WTC11 (cell line): ENCODE data around the gene KAT6B. TPM values are rescaled to one million over a fixed set of nuclear protein-coding genes. Genes with fewer than 3 reads are reported as not detected.
A peak's percentile ranks its signal among the peaks of the same experiment; 100 is the strongest.

ENCODE experiments used
- ATAC-seq: fragments of 200-7000 bp; cut with Tn5 transposase; 2 replicates; pipeline ENCODE4 v1.10.0; 2021; ENCODE audit warnings: mild to moderate bottlenecking, moderate library complexity
- CTCF ChIA-PET: fragments of 300-600 bp; sonication (Branson Sonifier 250); formaldehyde crosslinking; loops from one replicate; lab custom pipeline; 2021; ENCODE audit warnings: antibody characterized with exemption; lab: Charles Lee
- POLR2A ChIA-PET: fragments of 350-600 bp; sonication (Branson Sonifier 250); formaldehyde crosslinking; loops from one replicate; lab custom pipeline; 2021; ENCODE audit warnings: antibody characterized with exemption; lab: Charles Lee
- DNase-seq: peaks from one replicate; pipeline ENCODE4 v3.0.0; 2021; ENCODE audit warnings: low spot score
- H3K27ac Mint-ChIP-seq: 2 replicates; pipeline ENCODE4 v1.8.0; 2021; ENCODE audit warnings: mixed read lengths
- H3K27me3 Mint-ChIP-seq: 2 replicates; pipeline ENCODE4 v1.8.0; 2021; ENCODE audit warnings: low read depth, mild to moderate bottlenecking, moderate library complexity, mixed read lengths
- H3K36me3 Mint-ChIP-seq: 2 replicates; pipeline ENCODE4 v1.8.0; 2021; ENCODE audit warnings: mixed read lengths
- H3K4me1 Mint-ChIP-seq: 2 replicates; pipeline ENCODE4 v1.8.0; 2022; ENCODE audit warnings: mixed read lengths
- H3K4me3 Mint-ChIP-seq: 2 replicates; pipeline ENCODE4 v1.8.0; 2021; ENCODE audit warnings: mild to moderate bottlenecking, moderate library complexity, mixed read lengths
- H3K9me3 Mint-ChIP-seq: 2 replicates; pipeline ENCODE4 v1.8.0; 2021; ENCODE audit warnings: mixed read lengths
- ELF4 ChIP-seq: sonication (generic); formaldehyde crosslinking; IDR thresholded peaks from 2 replicates; pipeline ENCODE4 v1.8.1; 2022; ENCODE audit warnings: low read depth, mild to moderate bottlenecking, moderate library complexity, missing genetic modification reagents
- FOXJ3 ChIP-seq: sonication (generic); formaldehyde crosslinking; IDR thresholded peaks from 2 replicates; pipeline ENCODE4 v1.9.0; 2021; ENCODE audit warnings: missing genetic modification reagents, mild to moderate bottlenecking, borderline replicate concordance
- GABPB1 ChIP-seq: sonication (generic); formaldehyde crosslinking; IDR thresholded peaks from 2 replicates; pipeline ENCODE4 v1.8.1; 2023; ENCODE audit warnings: mild to moderate bottlenecking, missing genetic modification reagents
- HMGA2 ChIP-seq: fragments of 250-450 bp; sonication (Bioruptor Pico); IDR thresholded peaks from 2 replicates; pipeline ENCODE4 v1.4.0; 2021; ENCODE audit warnings: mild to moderate bottlenecking, moderate library complexity
- NFE2L1 ChIP-seq: sonication (generic); formaldehyde crosslinking; IDR thresholded peaks from 2 replicates; pipeline ENCODE4 v1.8.1; 2023; ENCODE audit warnings: missing genetic modification reagents
- NFYB ChIP-seq: sonication (generic); formaldehyde crosslinking; conservative IDR thresholded peaks from 2 replicates; pipeline ENCODE4 v1.8.0; 2022; ENCODE audit warnings: low read depth, missing genetic modification reagents
- PRRX2 ChIP-seq: fragments of 250-450 bp; sonication (Bioruptor Pico); IDR thresholded peaks from 2 replicates; pipeline ENCODE4 v1.8.0; 2021; ENCODE audit warnings: mild to moderate bottlenecking
- SMAD3 ChIP-seq: sonication (generic); formaldehyde crosslinking; IDR thresholded peaks from 2 replicates; pipeline ENCODE4 v1.8.0; 2022; ENCODE audit warnings: missing genetic modification reagents, mild to moderate bottlenecking, borderline replicate concordance
- SOX15 ChIP-seq: fragments of 250-450 bp; sonication (Bioruptor Pico); IDR thresholded peaks from 2 replicates; pipeline ENCODE4 v1.9.0; 2021; ENCODE audit warnings: mild to moderate bottlenecking
- ZNF671 ChIP-seq: fragments of 250-450 bp; sonication (Bioruptor Pico); IDR thresholded peaks from 2 replicates; pipeline ENCODE4 v1.8.0; 2021; ENCODE audit warnings: mild to moderate bottlenecking
- total RNA-seq: library from RNA; stranded (reverse); gene quantifications from 3 replicates; pipeline ENCODE4 v1.2.3, GENCODE V29; 2021
- TF ChIP-seq, protein P1 (sequence below): sonication (generic); formaldehyde crosslinking; IDR thresholded peaks from 2 replicates; pipeline ENCODE4 v1.8.0; 2023; ENCODE audit warnings: missing genetic modification reagents
- TF ChIP-seq, protein P2 (sequence below): sonication (generic); formaldehyde crosslinking; IDR thresholded peaks from 2 replicates; pipeline ENCODE4 v1.8.0; 2022; ENCODE audit warnings: mild to moderate bottlenecking, missing genetic modification reagents
- TF ChIP-seq, protein P3 (sequence below): fragments of 250-450 bp; sonication (Bioruptor Pico); conservative IDR thresholded peaks from 2 replicates; pipeline ENCODE4 v1.9.0; 2021; ENCODE audit warnings: mild to moderate bottlenecking
- TF ChIP-seq, protein P4 (sequence below): fragments of 250-450 bp; sonication (Bioruptor Pico); IDR thresholded peaks from 2 replicates; pipeline ENCODE4 v1.9.0; 2021; ENCODE audit warnings: mild to moderate bottlenecking
- TF ChIP-seq, protein P5 (sequence below): sonication (generic); formaldehyde crosslinking; IDR thresholded peaks from 2 replicates; pipeline ENCODE4 v1.8.1; 2023; ENCODE audit warnings: mild to moderate bottlenecking, missing genetic modification reagents, borderline replicate concordance
- TF ChIP-seq, protein P6 (sequence below): sonication (generic); formaldehyde crosslinking; IDR thresholded peaks from 2 replicates; pipeline ENCODE4 v1.8.1; 2023; ENCODE audit warnings: mild to moderate bottlenecking, moderate library complexity, missing genetic modification reagents
- TF ChIP-seq, protein P7 (sequence below): sonication (generic); formaldehyde crosslinking; IDR thresholded peaks from 2 replicates; pipeline ENCODE4 v1.8.0; 2022; ENCODE audit warnings: mild to moderate bottlenecking, missing genetic modification reagents
- TF ChIP-seq, protein P8 (sequence below): sonication (generic); formaldehyde crosslinking; IDR thresholded peaks from 2 replicates; pipeline ENCODE4 v1.8.0; 2022; ENCODE audit warnings: mild to moderate bottlenecking, missing genetic modification reagents

Gene KAT6B
- total RNA-seq, 1 experiment from 2014 or later, result 18.5 TPM

DNA sequence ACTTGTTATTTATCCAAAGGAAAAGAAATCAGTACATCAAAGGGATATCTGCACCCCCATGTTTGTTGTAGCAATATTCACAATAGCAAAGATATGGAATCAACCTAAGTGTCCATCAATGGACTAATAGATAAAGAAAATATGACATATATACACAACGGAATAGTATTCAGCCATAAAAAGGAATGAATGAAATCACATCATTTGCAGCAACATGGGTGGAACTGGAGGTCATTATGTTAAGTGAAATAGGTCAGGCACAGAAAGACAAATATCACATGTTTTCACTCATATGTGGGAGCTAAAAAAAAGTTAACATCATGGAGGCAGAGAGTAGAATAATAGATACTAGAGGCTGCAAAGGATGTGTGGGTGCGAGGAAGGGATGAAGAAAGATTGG lies 25.0 kb upstream of the KAT6B start:
- TF ChIP-seq NFE2L1 (CRISPR knock-in tag) (no peak), SOX15 (no peak), PRRX2 (CRISPR knock-in tag) (no peak), SMAD3 (CRISPR knock-in tag) (no peak), ZNF671 (CRISPR knock-in tag) (no peak)
- TF ChIP-seq, protein P1, sequence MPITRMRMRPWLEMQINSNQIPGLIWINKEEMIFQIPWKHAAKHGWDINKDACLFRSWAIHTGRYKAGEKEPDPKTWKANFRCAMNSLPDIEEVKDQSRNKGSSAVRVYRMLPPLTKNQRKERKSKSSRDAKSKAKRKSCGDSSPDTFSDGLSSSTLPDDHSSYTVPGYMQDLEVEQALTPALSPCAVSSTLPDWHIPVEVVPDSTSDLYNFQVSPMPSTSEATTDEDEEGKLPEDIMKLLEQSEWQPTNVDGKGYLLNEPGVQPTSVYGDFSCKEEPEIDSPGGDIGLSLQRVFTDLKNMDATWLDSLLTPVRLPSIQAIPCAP (CRISPR knock-in tag), result no peak
- TF ChIP-seq, protein P2, sequence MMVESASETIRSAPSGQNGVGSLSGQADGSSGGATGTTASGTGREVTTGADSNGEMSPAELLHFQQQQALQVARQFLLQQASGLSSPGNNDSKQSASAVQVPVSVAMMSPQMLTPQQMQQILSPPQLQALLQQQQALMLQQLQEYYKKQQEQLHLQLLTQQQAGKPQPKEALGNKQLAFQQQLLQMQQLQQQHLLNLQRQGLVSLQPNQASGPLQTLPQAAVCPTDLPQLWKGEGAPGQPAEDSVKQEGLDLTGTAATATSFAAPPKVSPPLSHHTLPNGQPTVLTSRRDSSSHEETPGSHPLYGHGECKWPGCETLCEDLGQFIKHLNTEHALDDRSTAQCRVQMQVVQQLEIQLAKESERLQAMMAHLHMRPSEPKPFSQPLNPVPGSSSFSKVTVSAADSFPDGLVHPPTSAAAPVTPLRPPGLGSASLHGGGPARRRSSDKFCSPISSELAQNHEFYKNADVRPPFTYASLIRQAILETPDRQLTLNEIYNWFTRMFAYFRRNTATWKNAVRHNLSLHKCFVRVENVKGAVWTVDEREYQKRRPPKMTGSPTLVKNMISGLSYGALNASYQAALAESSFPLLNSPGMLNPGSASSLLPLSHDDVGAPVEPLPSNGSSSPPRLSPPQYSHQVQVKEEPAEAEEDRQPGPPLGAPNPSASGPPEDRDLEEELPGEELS, result no peak
- TF ChIP-seq, protein P3, sequence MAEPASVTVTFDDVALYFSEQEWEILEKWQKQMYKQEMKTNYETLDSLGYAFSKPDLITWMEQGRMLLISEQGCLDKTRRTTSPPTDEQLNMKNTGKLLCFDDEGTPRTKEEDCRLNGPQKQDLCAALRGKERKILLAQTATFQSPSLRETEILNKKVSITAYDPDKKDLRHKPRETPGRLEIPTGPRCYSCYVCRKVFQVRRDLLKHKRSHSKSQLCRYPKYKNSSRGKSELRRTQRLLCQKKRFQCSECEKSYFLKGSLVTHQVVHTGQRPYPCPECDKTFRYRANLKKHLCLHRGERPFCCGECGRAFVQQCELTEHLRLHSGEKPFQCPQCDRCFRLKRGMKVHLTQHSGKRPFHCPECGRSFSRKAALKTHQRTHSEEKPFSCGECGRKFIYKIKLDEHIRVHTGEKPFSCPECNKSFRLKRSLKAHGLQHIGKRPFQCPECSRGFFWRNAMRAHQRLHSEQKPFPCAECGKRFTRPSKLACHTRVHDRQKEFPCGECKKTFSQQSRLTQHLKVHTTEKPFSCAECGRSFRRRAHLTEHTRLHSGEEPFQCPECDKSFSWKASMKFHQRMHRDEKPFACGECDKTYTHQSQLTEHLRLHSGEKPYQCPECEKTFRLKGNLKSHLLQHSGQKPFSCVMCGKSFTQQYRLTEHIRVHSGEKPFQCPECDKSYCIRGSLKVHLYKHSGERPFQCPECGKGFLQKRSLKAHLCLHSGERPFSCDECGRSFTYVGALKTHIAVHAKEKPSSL (CRISPR knock-in tag), result no peak
- TF ChIP-seq, all 79 proteins: peak for 0
- Mint-ChIP-seq H3K9me3 (no peaks in the 10 kb centered on the region), H3K27ac (no peak overlapping the region), H3K4me3 (no peak overlapping the region), H3K27me3 (no peaks in the 10 kb centered on the region), H3K36me3 (no peaks in the 10 kb centered on the region), H3K4me1 (peaks cover 5% of the 10 kb centered on the region)
- POLR2A ChIA-PET, result no interaction called here
- CTCF ChIA-PET, result no interaction called here
- ATAC-seq (no peak), DNase-seq (no peak)

DNA sequence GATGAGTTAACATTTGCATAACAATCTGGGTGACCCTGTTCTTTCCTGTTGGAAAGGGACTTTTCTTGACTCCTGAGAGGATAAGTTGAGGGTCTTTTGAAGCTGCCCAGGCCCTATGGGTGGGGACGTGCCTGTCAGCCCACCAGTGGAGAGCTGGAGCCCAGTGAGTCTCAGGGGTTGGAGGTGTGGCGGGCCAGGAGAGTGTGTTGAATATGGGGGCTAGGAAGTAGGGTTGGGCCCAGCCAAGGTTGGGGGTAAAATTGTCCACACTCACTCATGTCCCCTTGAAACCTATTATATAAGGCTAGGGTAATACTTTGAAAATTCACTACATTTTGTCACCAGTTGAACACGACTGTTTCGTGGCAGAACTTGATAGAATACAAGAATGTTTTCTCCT lies 17.9 kb upstream of the KAT6B start:
- peak overlapping the region; percentile 83 for H3K27ac Mint-ChIP-seq
- H3K9me3 Mint-ChIP-seq, result 0 out of 2 replicates have a peak, but pooled peaks cover 3% of the 10 kb centered on the region
- POLR2A ChIA-PET, result no interaction called here
- DNase-seq (no peak), ATAC-seq (peak; percentile 50; the same call in 1 of the 2 replicates)
- CTCF ChIA-PET, result no interaction called here
- peaks cover 5% of the 10 kb centered on the region for H3K27me3 Mint-ChIP-seq
- TF ChIP-seq FOXJ3 (CRISPR knock-in tag), result no peak
- TF ChIP-seq HMGA2 (CRISPR knock-in tag), result no peak
- TF ChIP-seq, protein P4, sequence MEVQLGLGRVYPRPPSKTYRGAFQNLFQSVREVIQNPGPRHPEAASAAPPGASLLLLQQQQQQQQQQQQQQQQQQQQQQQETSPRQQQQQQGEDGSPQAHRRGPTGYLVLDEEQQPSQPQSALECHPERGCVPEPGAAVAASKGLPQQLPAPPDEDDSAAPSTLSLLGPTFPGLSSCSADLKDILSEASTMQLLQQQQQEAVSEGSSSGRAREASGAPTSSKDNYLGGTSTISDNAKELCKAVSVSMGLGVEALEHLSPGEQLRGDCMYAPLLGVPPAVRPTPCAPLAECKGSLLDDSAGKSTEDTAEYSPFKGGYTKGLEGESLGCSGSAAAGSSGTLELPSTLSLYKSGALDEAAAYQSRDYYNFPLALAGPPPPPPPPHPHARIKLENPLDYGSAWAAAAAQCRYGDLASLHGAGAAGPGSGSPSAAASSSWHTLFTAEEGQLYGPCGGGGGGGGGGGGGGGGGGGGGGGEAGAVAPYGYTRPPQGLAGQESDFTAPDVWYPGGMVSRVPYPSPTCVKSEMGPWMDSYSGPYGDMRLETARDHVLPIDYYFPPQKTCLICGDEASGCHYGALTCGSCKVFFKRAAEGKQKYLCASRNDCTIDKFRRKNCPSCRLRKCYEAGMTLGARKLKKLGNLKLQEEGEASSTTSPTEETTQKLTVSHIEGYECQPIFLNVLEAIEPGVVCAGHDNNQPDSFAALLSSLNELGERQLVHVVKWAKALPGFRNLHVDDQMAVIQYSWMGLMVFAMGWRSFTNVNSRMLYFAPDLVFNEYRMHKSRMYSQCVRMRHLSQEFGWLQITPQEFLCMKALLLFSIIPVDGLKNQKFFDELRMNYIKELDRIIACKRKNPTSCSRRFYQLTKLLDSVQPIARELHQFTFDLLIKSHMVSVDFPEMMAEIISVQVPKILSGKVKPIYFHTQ (CRISPR knock-in tag), result no peak
- peaks cover 9% of the 10 kb centered on the region for H3K4me1 Mint-ChIP-seq
- H3K36me3 Mint-ChIP-seq, result peaks cover 3% of the 10 kb centered on the region; the same call in 1 of the 2 replicates
- no peak overlapping the region for H3K4me3 Mint-ChIP-seq

DNA sequence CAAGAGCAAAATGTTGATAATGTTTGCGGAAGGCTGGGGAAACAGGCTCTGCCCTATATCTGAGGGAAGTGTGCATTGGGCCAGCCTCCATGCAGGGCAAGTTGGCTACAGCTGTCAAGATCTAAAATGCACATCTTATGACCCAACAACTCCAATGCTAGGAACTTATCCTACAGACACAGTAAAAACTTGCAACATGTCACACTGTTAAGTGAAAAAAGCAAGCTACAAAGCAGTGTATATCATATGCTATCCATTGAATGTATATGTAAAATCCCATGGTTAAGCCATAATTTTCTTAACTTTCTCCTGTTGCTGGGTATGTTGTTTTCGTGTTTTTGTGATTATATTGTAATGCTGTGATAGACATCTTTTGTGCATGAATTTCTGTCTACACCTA lies 16.3 kb upstream of the KAT6B start:
- peaks cover 13% of the 10 kb centered on the region for H3K4me1 Mint-ChIP-seq
- CTCF ChIA-PET, result no interaction called here
- TF ChIP-seq, protein P5, sequence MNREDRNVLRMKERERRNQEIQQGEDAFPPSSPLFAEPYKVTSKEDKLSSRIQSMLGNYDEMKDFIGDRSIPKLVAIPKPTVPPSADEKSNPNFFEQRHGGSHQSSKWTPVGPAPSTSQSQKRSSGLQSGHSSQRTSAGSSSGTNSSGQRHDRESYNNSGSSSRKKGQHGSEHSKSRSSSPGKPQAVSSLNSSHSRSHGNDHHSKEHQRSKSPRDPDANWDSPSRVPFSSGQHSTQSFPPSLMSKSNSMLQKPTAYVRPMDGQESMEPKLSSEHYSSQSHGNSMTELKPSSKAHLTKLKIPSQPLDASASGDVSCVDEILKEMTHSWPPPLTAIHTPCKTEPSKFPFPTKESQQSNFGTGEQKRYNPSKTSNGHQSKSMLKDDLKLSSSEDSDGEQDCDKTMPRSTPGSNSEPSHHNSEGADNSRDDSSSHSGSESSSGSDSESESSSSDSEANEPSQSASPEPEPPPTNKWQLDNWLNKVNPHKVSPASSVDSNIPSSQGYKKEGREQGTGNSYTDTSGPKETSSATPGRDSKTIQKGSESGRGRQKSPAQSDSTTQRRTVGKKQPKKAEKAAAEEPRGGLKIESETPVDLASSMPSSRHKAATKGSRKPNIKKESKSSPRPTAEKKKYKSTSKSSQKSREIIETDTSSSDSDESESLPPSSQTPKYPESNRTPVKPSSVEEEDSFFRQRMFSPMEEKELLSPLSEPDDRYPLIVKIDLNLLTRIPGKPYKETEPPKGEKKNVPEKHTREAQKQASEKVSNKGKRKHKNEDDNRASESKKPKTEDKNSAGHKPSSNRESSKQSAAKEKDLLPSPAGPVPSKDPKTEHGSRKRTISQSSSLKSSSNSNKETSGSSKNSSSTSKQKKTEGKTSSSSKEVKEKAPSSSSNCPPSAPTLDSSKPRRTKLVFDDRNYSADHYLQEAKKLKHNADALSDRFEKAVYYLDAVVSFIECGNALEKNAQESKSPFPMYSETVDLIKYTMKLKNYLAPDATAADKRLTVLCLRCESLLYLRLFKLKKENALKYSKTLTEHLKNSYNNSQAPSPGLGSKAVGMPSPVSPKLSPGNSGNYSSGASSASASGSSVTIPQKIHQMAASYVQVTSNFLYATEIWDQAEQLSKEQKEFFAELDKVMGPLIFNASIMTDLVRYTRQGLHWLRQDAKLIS (CRISPR knock-in tag), result no peak
- TF ChIP-seq GABPB1 (CRISPR knock-in tag) (no peak), NFYB (CRISPR knock-in tag) (no peak), ELF4 (CRISPR knock-in tag) (no peak)
- TF ChIP-seq, protein P6, sequence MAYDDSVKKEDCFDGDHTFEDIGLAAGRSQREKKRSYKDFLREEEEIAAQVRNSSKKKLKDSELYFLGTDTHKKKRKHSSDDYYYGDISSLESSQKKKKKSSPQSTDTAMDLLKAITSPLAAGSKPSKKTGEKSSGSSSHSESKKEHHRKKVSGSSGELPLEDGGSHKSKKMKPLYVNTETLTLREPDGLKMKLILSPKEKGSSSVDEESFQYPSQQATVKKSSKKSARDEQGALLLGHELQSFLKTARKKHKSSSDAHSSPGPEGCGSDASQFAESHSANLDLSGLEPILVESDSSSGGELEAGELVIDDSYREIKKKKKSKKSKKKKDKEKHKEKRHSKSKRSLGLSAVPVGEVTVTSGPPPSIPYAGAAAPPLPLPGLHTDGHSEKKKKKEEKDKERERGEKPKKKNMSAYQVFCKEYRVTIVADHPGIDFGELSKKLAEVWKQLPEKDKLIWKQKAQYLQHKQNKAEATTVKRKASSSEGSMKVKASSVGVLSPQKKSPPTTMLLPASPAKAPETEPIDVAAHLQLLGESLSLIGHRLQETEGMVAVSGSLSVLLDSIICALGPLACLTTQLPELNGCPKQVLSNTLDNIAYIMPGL (CRISPR knock-in tag), result no peak
- TF ChIP-seq, protein P7, sequence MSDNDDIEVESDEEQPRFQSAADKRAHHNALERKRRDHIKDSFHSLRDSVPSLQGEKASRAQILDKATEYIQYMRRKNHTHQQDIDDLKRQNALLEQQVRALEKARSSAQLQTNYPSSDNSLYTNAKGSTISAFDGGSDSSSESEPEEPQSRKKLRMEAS, result no peak
- TF ChIP-seq, protein P8, sequence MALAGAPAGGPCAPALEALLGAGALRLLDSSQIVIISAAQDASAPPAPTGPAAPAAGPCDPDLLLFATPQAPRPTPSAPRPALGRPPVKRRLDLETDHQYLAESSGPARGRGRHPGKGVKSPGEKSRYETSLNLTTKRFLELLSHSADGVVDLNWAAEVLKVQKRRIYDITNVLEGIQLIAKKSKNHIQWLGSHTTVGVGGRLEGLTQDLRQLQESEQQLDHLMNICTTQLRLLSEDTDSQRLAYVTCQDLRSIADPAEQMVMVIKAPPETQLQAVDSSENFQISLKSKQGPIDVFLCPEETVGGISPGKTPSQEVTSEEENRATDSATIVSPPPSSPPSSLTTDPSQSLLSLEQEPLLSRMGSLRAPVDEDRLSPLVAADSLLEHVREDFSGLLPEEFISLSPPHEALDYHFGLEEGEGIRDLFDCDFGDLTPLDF (CRISPR knock-in tag), result no peak

More for the DNA sequence above, 16.3 kb upstream of the KAT6B start:
- POLR2A ChIA-PET, result no interaction called here
- H3K27ac Mint-ChIP-seq, result no peak overlapping the region
- H3K36me3 Mint-ChIP-seq, result peaks cover 4% of the 10 kb centered on the region; the same call in 1 of the 2 replicates
- ATAC-seq (no peak), DNase-seq (no peak)
- H3K4me3 Mint-ChIP-seq, result no peak overlapping the region
- peaks cover 5% of the 10 kb centered on the region for H3K27me3 Mint-ChIP-seq
- 0 out of 2 replicates have a peak, but pooled peaks cover 4% of the 10 kb centered on the region for H3K9me3 Mint-ChIP-seq
